B cell (primary cell): Measurements from ENCODE around the gene TTLL5. TPM values are rescaled to one million over a fixed set of nuclear protein-coding genes. Genes with fewer than 3 reads are reported as not detected.

Experiments
- ATAC-seq: fragments of 200-7000 bp; cut with Tn5 transposase; one replicate; pipeline ENCODE4 v1.10.0; 2021; ENCODE audit warnings: low read depth, mild to moderate bottlenecking, moderate number of reproducible peaks, moderate library complexity
- CTCF ChIA-PET: fragments of 350-600 bp; sonication (Branson Sonifier 250); formaldehyde crosslinking; loops from one replicate; lab custom pipeline; 2021; ENCODE audit warnings: antibody characterized with exemption, inconsistent platforms; lab: Charles Lee
- POLR2A ChIA-PET: fragments of 350-600 bp; sonication (Branson Sonifier 250); formaldehyde crosslinking; loops from one replicate; lab custom pipeline; 2021; ENCODE audit warnings: antibody characterized with exemption; lab: Charles Lee
- DNase-seq: peaks from one replicate; pipeline ENCODE4 v3.0.0; 2013
- H2AFZ ChIP-seq: 2 replicates; pipeline ENCODE4 v1.6.1; 2012; ENCODE audit warnings: mild to moderate bottlenecking, low read depth, low read length; ENCODE audit not compliant: insufficient read depth, poor library complexity, severe bottlenecking
- H3K27ac ChIP-seq, 2 donors: 1 replicate in 1 of 2; 2 replicates in 1 of 2; pipeline ENCODE4 v1.5.1; 2012 to 2013; ENCODE audit warnings: low read length in 2 of 2, mild to moderate bottlenecking in 2 of 2, moderate library complexity in 1 of 2
- H3K27me3 ChIP-seq, 4 experiments: fragments of 200-600 bp in 1 of 4; sonication (generic) in 1 of 4; replicated peaks in 1 of 4; 1 replicate in 2 of 4; 2 replicates in 2 of 4; pipeline versions ENCODE4 v1.6.1 to v1.7.0; 2013 to 2016; ENCODE audit warnings: low read length in 3 of 4, mild to moderate bottlenecking in 2 of 4, mixed read lengths in 1 of 4, moderate library complexity in 1 of 4; ENCODE audit not compliant: insufficient read depth in 4 of 4, control insufficient read depth in 3 of 4; ENCODE audit errors: control extremely low read depth in 1 of 4
- H3K36me3 ChIP-seq, 2 experiments: replicated peaks in 1 of 2; 1 replicate in 1 of 2; 2 replicates in 1 of 2; pipeline versions ENCODE4 v1.6.1 to v1.7.1; 2013; ENCODE audit warnings: low read length in 1 of 2; ENCODE audit not compliant: insufficient read depth in 2 of 2, control insufficient read depth in 1 of 2; ENCODE audit errors: control extremely low read depth in 1 of 2, extremely low read depth in 1 of 2
- H3K4me1 ChIP-seq, 2 donors: fragments of 200-600 bp in 1 of 2; sonication (generic) in 1 of 2; 1 replicate in 1 of 2; 2 replicates in 1 of 2; pipeline versions ENCODE4 v1.5.1 to v1.6.1; 2013 to 2017; ENCODE audit warnings: low read length in 2 of 2; ENCODE audit not compliant: control insufficient read depth in 2 of 2, insufficient read depth in 2 of 2
- H3K4me2 ChIP-seq: replicated peaks from 2 replicates; pipeline ENCODE3; 2012; ENCODE audit warnings: mild to moderate bottlenecking, low read depth, low read length; ENCODE audit not compliant: poor library complexity, severe bottlenecking
- H3K4me3 ChIP-seq, 5 experiments: fragments of 200-600 bp in 1 of 5; sonication (generic) in 1 of 5; 1 replicate in 3 of 5; 2 replicates in 2 of 5; pipeline versions ENCODE4 v1.5.1 to v1.7.0; 2011 to 2016; ENCODE audit warnings: low read length in 4 of 5, mild to moderate bottlenecking in 4 of 5, low read depth in 2 of 5, control low read depth in 1 of 5, moderate library complexity in 1 of 5; ENCODE audit not compliant: insufficient read depth in 1 of 5; ENCODE audit errors: control extremely low read depth in 1 of 5, extremely low read depth in 1 of 5
- H3K79me2 ChIP-seq: fragments of 200-600 bp; sonication (generic); one replicate; pipeline ENCODE4 v1.6.0; 2016; ENCODE audit warnings: low read length; ENCODE audit not compliant: control insufficient read depth, insufficient read depth
- H3K9ac ChIP-seq: fragments of 200-600 bp; sonication (generic); 2 replicates; pipeline ENCODE4 v1.6.1; 2017; ENCODE audit warnings: mild to moderate bottlenecking, low read length, moderate library complexity
- H3K9me3 ChIP-seq, 3 donors: one replicate each; pipeline versions ENCODE4 v1.6.1 to v1.7.1; 2013; ENCODE audit warnings: low read length in 2 of 3; ENCODE audit not compliant: control insufficient read depth in 2 of 3, insufficient read depth in 1 of 3; ENCODE audit errors: control extremely low read depth in 1 of 3
- H4K20me1 ChIP-seq: 2 replicates; pipeline ENCODE4 v1.6.0; 2012; ENCODE audit warnings: mild to moderate bottlenecking, low read length; ENCODE audit not compliant: insufficient read depth, control insufficient read depth, poor library complexity, severe bottlenecking
- H3K27ac Mint-ChIP-seq: one replicate; pipeline ENCODE4 v1.8.0; 2021; ENCODE audit warnings: mixed read lengths
- H3K27me3 Mint-ChIP-seq: one replicate; pipeline ENCODE4 v1.8.0; 2021; ENCODE audit warnings: mixed read lengths
- H3K4me1 Mint-ChIP-seq: one replicate; pipeline ENCODE4 v1.8.0; 2021; ENCODE audit warnings: mixed read lengths
- H3K4me3 Mint-ChIP-seq: one replicate; pipeline ENCODE4 v1.8.0; 2021; ENCODE audit warnings: mixed read lengths
- H3K9me3 Mint-ChIP-seq: one replicate; pipeline ENCODE4 v1.8.0; 2022; ENCODE audit warnings: mixed read lengths; ENCODE audit not compliant: insufficient read depth
- CTCF ChIP-seq: fragments of 200-600 bp; IDR thresholded peaks from one replicate; pipeline ENCODE4 v1.8.0; 2022; ENCODE audit warnings: antibody characterized with exemption, mild to moderate bottlenecking
- EZH2 ChIP-seq: IDR thresholded peaks from 2 replicates; pipeline ENCODE4 v1.6.1; 2012; ENCODE audit warnings: borderline replicate concordance, low read depth, mild to moderate bottlenecking, moderate library complexity, low read length; ENCODE audit not compliant: insufficient read depth, poor library complexity, severe bottlenecking
- WGBS: methylation state at CpG from one replicate; pipeline ENCODE4 v1.1.5; 2013; ENCODE audit warnings: missing lambda C conversion rate; ENCODE audit not compliant: insufficient coverage; 5-methylcytosine and 5-hydroxymethylcytosine counted together
- intact Hi-C: fragments of 100-400 bp; cut with micrococcal nuclease; formaldehyde crosslinking; loops from one replicate; pipeline ENCODE4 v1.10.0; 2022
- polyA plus RNA-seq: library from polyadenylated mRNA; depleted of rRNA; stranded (reverse); fragments of >200 nt; gene quantifications from 2 replicates; pipeline ENCODE4 v1.2.3, GENCODE V29; 2012
- total RNA-seq, 2 donors: library from RNA; stranded (reverse); fragments of 120-200 nt in 1 of 2; gene quantifications; 1 replicate in 1 of 2; 2 replicates in 1 of 2; pipeline versions ENCODE4 v1.2.3 to v1.2.4, GENCODE V29; 2013 to 2022

The TTLL5 gene
- total and polyA plus RNA-seq, 2 donors (not counting 1 experiment from before 2014, with no cell fraction given) = 10.9 to 50.9 TPM

- TF ChIP-seq CTCF (no peak), EZH2 (no peak)
- Mint-ChIP-seq H3K9me3 (no peaks in the 10 kb centered on the region), H3K27ac (no peak overlapping the region), H3K4me3 (no peak overlapping the region), H3K27me3 (no peaks in the 10 kb centered on the region), H3K4me1 (peaks cover 2% of the 10 kb centered on the region)
- H2AFZ ChIP-seq = no peak overlapping the region
- DNase-seq = no peak
- H3K4me2 ChIP-seq = no peak overlapping the region
- peaks cover 0 to 4% of the 10 kb centered on the region in 2 experiments for H3K36me3 ChIP-seq
- no peaks in the 10 kb centered on the region for H3K9me3 ChIP-seq
- H3K27ac ChIP-seq = no peak overlapping the region
- no peaks in the 10 kb centered on the region for H3K79me2 ChIP-seq
- no peak overlapping the region for H3K9ac ChIP-seq
- CTCF ChIA-PET = no interaction called here
- H4K20me1 ChIP-seq = no peaks in the 10 kb centered on the region
- no peak overlapping the region for H3K4me3 ChIP-seq
- no peaks in the 10 kb centered on the region for H3K27me3 ChIP-seq
- WGBS = 88% methylated on average over 2 of the region's 3 CpGs
- POLR2A ChIA-PET = no interaction called here
- no peak for ATAC-seq
- H3K4me1 ChIP-seq = no peaks in the 10 kb centered on the region
- intact Hi-C loops = no loop called here
Observed at GRCh38 chr14:75825147-75825592, 164.1 kb downstream of the TTLL5 start.

GRCh38 chr14:75826599-75826998, 165.6 kb downstream of the TTLL5 start:
- ChIA-PET CTCF (interaction anchor here (1.2 kb wide), 1 partner anchor 80 kb away, joined by 3 read pairs; no protein-coding TSS in a partner anchor), POLR2A (no interaction called here)
- Mint-ChIP-seq H3K9me3 (no peaks in the 10 kb centered on the region), H3K4me3 (no peak overlapping the region), H3K4me1 (peaks cover 2% of the 10 kb centered on the region), H3K27me3 (no peaks in the 10 kb centered on the region), H3K27ac (no peak overlapping the region)
- TF ChIP-seq EZH2 (no peak), CTCF (no peak)
- Histone ChIP-seq H2AFZ (no peak overlapping the region), H3K9ac (no peak overlapping the region), H3K79me2 (no peaks in the 10 kb centered on the region), H3K4me3 (no peak overlapping the region), H3K27me3 (no peaks in the 10 kb centered on the region), H4K20me1 (no peaks in the 10 kb centered on the region), H3K36me3 (peaks cover 0 to 3% of the 10 kb centered on the region in 2 experiments), H3K9me3 (no peaks in the 10 kb centered on the region), H3K27ac (no peak overlapping the region), H3K4me1 (no peaks in the 10 kb centered on the region), H3K4me2 (no peak overlapping the region)
- WGBS = no CpG with 5 or more reads among the region's 3 CpGs
- intact Hi-C loops = no loop called here
- DNase-seq = no peak
- no peak for ATAC-seq
